Endothelial cell of umbilical vein (primary cell): ENCODE results near the gene BHLHA15. TPM values are rescaled to one million over a fixed set of nuclear protein-coding genes. Genes with fewer than 3 reads are reported as not detected.

Experiments
- BruUV-seq: library from RNA; stranded (reverse); fragments of 400-500 nt; replicated peaks from 2 replicates; lab custom pipeline; 2021; lab: Mats Ljungman, UMichigan
- CTCF ChIA-PET: fragments of 300-600, 350-600 bp; sonication (Branson Sonifier 250); formaldehyde crosslinking; loops from one replicate; lab custom pipeline; 2021; ENCODE audit warnings: antibody characterized with exemption, inconsistent platforms; lab: Charles Lee
- POLR2A ChIA-PET: fragments of 300-600, 350-600 bp; sonication (Branson Sonifier 250); formaldehyde crosslinking; loops from one replicate; lab custom pipeline; 2021; ENCODE audit warnings: antibody characterized with exemption, inconsistent platforms; lab: Charles Lee
- DNase-seq: peaks from one replicate; pipeline ENCODE4 v3.0.0-alpha.2; 2011; ENCODE audit warnings: low read depth, low spot score
- FAIRE-seq: peaks from 2 replicates; lab custom pipeline; 2011; peaks lifted over from hg19 to GRCh38; lab: Jason Lieb, UNC
- H2AFZ ChIP-seq: 2 replicates; pipeline ENCODE4 v1.6.0; 2012; ENCODE audit warnings: low read depth, low read length, control low read depth, inconsistent platforms
- H3K27ac ChIP-seq: 2 replicates; pipeline ENCODE4 v1.5.1; 2011; ENCODE audit warnings: low read depth, mild to moderate bottlenecking, control low read depth, low read length, moderate library complexity; ENCODE audit not compliant: insufficient read depth
- H3K27me3 ChIP-seq, 2 experiments: 2 replicates each; pipeline versions ENCODE4 v1.6.0 to v1.6.1; 2011; ENCODE audit warnings: low read length in 2 of 2, mixed read lengths in 1 of 2; ENCODE audit not compliant: control insufficient read depth in 2 of 2, insufficient read depth in 2 of 2
- H3K36me3 ChIP-seq, 2 experiments: 2 replicates in 1 of 2; 3 replicates in 1 of 2; pipeline ENCODE4 v1.5.1; 2011; ENCODE audit warnings: low read length in 2 of 2, mild to moderate bottlenecking in 1 of 2, moderate library complexity in 1 of 2; ENCODE audit not compliant: control insufficient read depth in 2 of 2, insufficient read depth in 2 of 2; ENCODE audit errors: extremely low read depth in 1 of 2
- H3K4me1 ChIP-seq: 3 replicates; pipeline ENCODE4 v1.5.1; 2011; ENCODE audit warnings: mild to moderate bottlenecking, low read length; ENCODE audit not compliant: control insufficient read depth, insufficient read depth; ENCODE audit errors: extremely low read depth
- H3K4me2 ChIP-seq: 2 replicates; pipeline ENCODE4 v1.6.1; 2011; ENCODE audit warnings: low read length, control low read depth, mixed read lengths; ENCODE audit not compliant: insufficient read depth
- H3K4me3 ChIP-seq, 3 experiments: fragments of 200-600 bp in 1 of 3; sonication (generic), shearing (Covaris generic) in 1 of 3; replicated peaks in 1 of 3; 2 replicates each; pipeline ENCODE4 v1.5.1; 2011 to 2016; ENCODE audit warnings: control low read depth in 3 of 3, low read length in 3 of 3, mild to moderate bottlenecking in 2 of 3, inconsistent platforms in 1 of 3, low read depth in 1 of 3, moderate library complexity in 1 of 3; ENCODE audit not compliant: insufficient read depth in 1 of 3
- H3K79me2 ChIP-seq: 2 replicates; pipeline ENCODE4 v1.6.0; 2012; ENCODE audit warnings: low read length, inconsistent platforms; ENCODE audit not compliant: control insufficient read depth, insufficient read depth
- H3K9ac ChIP-seq: replicated peaks from 2 replicates; pipeline ENCODE3; 2011; ENCODE audit warnings: low read length, control low read depth; ENCODE audit not compliant: insufficient read depth; ENCODE audit errors: extremely low read depth
- H3K9me1 ChIP-seq: replicated peaks from 3 replicates; pipeline ENCODE4 v1.6.0; 2011; ENCODE audit warnings: mild to moderate bottlenecking, low read length; ENCODE audit not compliant: control insufficient read depth, insufficient read depth; ENCODE audit errors: extremely low read depth
- H3K9me3 ChIP-seq: replicated peaks from 2 replicates; pipeline ENCODE4 v1.5.1; 2012; ENCODE audit warnings: low read length, inconsistent platforms; ENCODE audit not compliant: control insufficient read depth, insufficient read depth
- H4K20me1 ChIP-seq: replicated peaks from 2 replicates; pipeline ENCODE3; 2011; ENCODE audit warnings: mild to moderate bottlenecking, low read length; ENCODE audit not compliant: control insufficient read depth, insufficient read depth; ENCODE audit errors: extremely low read depth
- EZH2 ChIP-seq: IDR thresholded peaks from 2 replicates; pipeline ENCODE4 v1.6.1; 2012; ENCODE audit warnings: borderline replicate concordance, low read depth, mild to moderate bottlenecking, moderate library complexity, low read length, inconsistent platforms; ENCODE audit not compliant: severe bottlenecking
- FOS ChIP-seq: IDR thresholded peaks from 2 replicates; pipeline ENCODE4 v1.6.1; 2011; ENCODE audit warnings: mild to moderate bottlenecking, low read length, moderate library complexity, borderline replicate concordance; ENCODE audit not compliant: insufficient read depth
- GATA2 ChIP-seq: IDR thresholded peaks from 2 replicates; pipeline ENCODE4 v1.7.0; 2011; ENCODE audit warnings: low read depth, mild to moderate bottlenecking, moderate library complexity, mixed read lengths, low read length; ENCODE audit not compliant: insufficient read length, insufficient read depth
- JUN ChIP-seq: IDR thresholded peaks from 2 replicates; pipeline ENCODE4 v1.6.1; 2011; ENCODE audit warnings: borderline replicate concordance, low read depth; ENCODE audit not compliant: insufficient read length, insufficient read depth
- MYC ChIP-seq: IDR thresholded peaks from one replicate; pipeline ENCODE4 v1.6.1; 2011; ENCODE audit warnings: mild to moderate bottlenecking, low read depth, low read length
- POLR2A ChIP-seq: IDR thresholded peaks from 2 replicates; pipeline ENCODE4 v1.6.1; 2012; ENCODE audit warnings: low read depth, mild to moderate bottlenecking, control low read depth, low read length
- POLR2AphosphoS5 ChIP-seq: IDR thresholded peaks from 2 replicates; pipeline ENCODE4 v1.6.1; 2012; ENCODE audit warnings: low read depth, mild to moderate bottlenecking, control low read depth, low read length, moderate library complexity; ENCODE audit not compliant: insufficient read depth
- dilution Hi-C: fragments of 300-500 bp; cut with MboI; formaldehyde crosslinking; loops from one replicate; pipeline ENCODE4 v1.15.0; 2019; ENCODE audit warnings: low sequenced_read_pairs; ENCODE audit not compliant: extremely low pct_ligation_motif_present
- intact Hi-C: fragments of 100-400 bp; cut with micrococcal nuclease; formaldehyde crosslinking; loops from one replicate; pipeline ENCODE4 v1.10.0; 2022
- polyA plus RNA-seq, 4 experiments: library from polyadenylated mRNA; depleted of rRNA in 3 of 4; stranded (reverse) in 3 of 4; unstranded in 1 of 4; fragments of >200 nt; gene quantifications; 2 replicates each; pipeline versions ENCODE4 v1.2.1 to v1.2.3, GENCODE V29; 2011 to 2012; ENCODE audit warnings: missing spikeins in 1 of 4
- total RNA-seq: library from RNA; stranded (reverse); gene quantifications from 2 replicates; pipeline ENCODE4 v1.2.3, GENCODE V29; 2021
- TF ChIP-seq, protein P1 (sequence below): IDR thresholded peaks from 2 replicates; pipeline ENCODE4 v1.6.1; 2011; ENCODE audit not compliant: insufficient read depth, insufficient read length
- TF ChIP-seq, protein P2 (sequence below), 2 donors: IDR thresholded peaks; 1 replicate in 1 of 2; 2 replicates in 1 of 2; pipeline ENCODE4 v1.5.1; 2011; ENCODE audit warnings: low read length in 2 of 2, mild to moderate bottlenecking in 2 of 2, moderate library complexity in 2 of 2, control low read depth in 1 of 2, inconsistent platforms in 1 of 2, low read depth in 1 of 2; ENCODE audit not compliant: insufficient read depth in 1 of 2; ENCODE audit errors: extremely low read depth in 1 of 2

Gene BHLHA15
- total and polyA plus RNA-seq, 2 donors (not counting 3 experiments of a cell fraction or from before 2014, with no cell fraction given), result 0.81 to 1.2 TPM

DNA sequence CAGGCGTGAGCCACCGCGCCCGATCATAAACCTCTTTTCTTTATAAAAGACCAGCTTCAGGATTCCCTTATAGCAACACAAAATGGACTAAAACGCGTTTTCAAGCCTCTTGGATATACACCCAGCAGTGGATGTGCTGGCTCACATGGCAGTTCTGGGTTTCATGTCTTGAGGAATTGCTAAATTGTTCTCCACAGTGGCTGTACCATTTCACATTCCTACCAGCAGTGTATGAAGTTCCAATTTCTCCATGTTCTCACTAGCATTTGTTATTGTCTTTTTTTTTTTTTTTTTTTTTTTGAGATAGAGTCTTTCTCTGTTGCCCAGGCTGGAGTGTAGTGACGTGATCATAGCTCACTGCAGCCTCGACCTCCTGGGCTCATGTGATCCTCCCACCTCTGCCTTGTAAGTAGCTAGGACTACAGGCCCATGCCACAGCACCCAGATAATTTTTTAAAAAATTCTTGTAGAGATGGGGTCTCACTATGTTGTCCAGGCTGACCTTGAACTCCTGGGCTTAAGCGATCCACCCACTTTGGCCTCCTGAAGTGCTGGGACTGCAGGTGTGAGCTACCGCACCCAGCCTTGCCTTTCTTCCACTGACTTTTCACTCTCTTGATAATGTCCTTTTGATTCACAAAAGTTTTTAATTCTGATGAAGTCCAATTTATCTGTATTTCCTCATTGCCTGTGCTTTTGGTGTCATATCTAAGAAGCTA, 23.3 kb downstream of the BHLHA15 start:
- intact Hi-C loops (no loop called here), dilution Hi-C loops (no loop called here)
- Histone ChIP-seq H3K27ac (no peak overlapping the region), H3K4me2 (no peak overlapping the region), H3K27me3 (no peaks in the 10 kb centered on the region), H3K9me3 (no peaks in the 10 kb centered on the region), H3K36me3 (peaks cover 0 to 36% of the 10 kb centered on the region in 2 experiments), H3K4me1 (no peaks in the 10 kb centered on the region), H3K9ac (no peak overlapping the region), H2AFZ (no peak overlapping the region), H3K79me2 (no peaks in the 10 kb centered on the region), H4K20me1 (no peaks in the 10 kb centered on the region), H3K4me3 (no peak overlapping the region), H3K9me1 (no peaks in the 10 kb centered on the region)
- CTCF ChIA-PET, result interaction anchor here (1.1 to 1.2 kb wide), 2 partner anchors 11 to 213 kb away, joined by 3 to 4 read pairs; no protein-coding TSS in a partner anchor
- TF ChIP-seq POLR2A, result no peak
- TF ChIP-seq, protein P1, sequence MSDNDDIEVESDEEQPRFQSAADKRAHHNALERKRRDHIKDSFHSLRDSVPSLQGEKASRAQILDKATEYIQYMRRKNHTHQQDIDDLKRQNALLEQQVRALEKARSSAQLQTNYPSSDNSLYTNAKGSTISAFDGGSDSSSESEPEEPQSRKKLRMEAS, result no peak
- TF ChIP-seq FOS, result no peak
- no peak for TF ChIP-seq POLR2AphosphoS5
- TF ChIP-seq, protein P2, sequence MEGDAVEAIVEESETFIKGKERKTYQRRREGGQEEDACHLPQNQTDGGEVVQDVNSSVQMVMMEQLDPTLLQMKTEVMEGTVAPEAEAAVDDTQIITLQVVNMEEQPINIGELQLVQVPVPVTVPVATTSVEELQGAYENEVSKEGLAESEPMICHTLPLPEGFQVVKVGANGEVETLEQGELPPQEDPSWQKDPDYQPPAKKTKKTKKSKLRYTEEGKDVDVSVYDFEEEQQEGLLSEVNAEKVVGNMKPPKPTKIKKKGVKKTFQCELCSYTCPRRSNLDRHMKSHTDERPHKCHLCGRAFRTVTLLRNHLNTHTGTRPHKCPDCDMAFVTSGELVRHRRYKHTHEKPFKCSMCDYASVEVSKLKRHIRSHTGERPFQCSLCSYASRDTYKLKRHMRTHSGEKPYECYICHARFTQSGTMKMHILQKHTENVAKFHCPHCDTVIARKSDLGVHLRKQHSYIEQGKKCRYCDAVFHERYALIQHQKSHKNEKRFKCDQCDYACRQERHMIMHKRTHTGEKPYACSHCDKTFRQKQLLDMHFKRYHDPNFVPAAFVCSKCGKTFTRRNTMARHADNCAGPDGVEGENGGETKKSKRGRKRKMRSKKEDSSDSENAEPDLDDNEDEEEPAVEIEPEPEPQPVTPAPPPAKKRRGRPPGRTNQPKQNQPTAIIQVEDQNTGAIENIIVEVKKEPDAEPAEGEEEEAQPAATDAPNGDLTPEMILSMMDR (IDR thresholded peaks at IDR 0.05; ENCODE audit: extremely low read depth in 1 of 2, insufficient read depth in 1 of 2, low read depth in 1 of 2, low read length in 2 of 2), result no peak
- TF ChIP-seq EZH2, result no peak
- TF ChIP-seq JUN, result no peak
- no peak for TF ChIP-seq GATA2
- TF ChIP-seq MYC, result no peak
- no TSS peak for BruUV-seq
- POLR2A ChIA-PET, result no interaction called here
- FAIRE-seq (no peak), DNase-seq (no peak)
